SK-N-SH (cell line): Measurements from ENCODE around the gene TMEM87B. TPM values are rescaled to one million over a fixed set of nuclear protein-coding genes. Genes with fewer than 3 reads are reported as not detected.

Experiments
- CTCF ChIA-PET: fragments of 300-600, 350-600 bp; formaldehyde crosslinking; extraction: SDS; loops from one replicate; lab custom pipeline; 2021; lab: Yijun Ruan, JAX
- POLR2A ChIA-PET: fragments of 350-600 bp; sonication (Branson Sonifier 250); formaldehyde crosslinking; extraction: SDS; loops from one replicate; lab custom pipeline; 2020; ENCODE audit warnings: antibody characterized with exemption, inconsistent platforms; lab: Yijun Ruan, JAX
- DNase-seq: peaks from one replicate; pipeline ENCODE4 v3.0.0; 2012
- H2AFZ ChIP-seq: fragments of 200-600 bp; sonication (generic); 2 replicates; pipeline ENCODE4 v1.8.1; 2016; ENCODE audit warnings: antibody characterized with exemption, mild to moderate bottlenecking, low read depth
- H3F3A ChIP-seq: fragments of 200-600 bp; sonication (generic); replicated peaks from 2 replicates; pipeline ENCODE3; 2016; ENCODE audit warnings: antibody characterized with exemption, mild to moderate bottlenecking; ENCODE audit not compliant: insufficient read depth
- H3K27ac ChIP-seq, 2 experiments: fragments of 200-500 bp in 1 of 2; fragments of 200-600 bp in 1 of 2; sonication (Bioruptor generic) in 1 of 2; sonication (generic), shearing (Covaris generic) in 1 of 2; 2 replicates each; pipeline versions ENCODE4 v1.5.1 to v1.6.1; 2014 to 2016; ENCODE audit warnings: low read depth in 2 of 2, inconsistent platforms in 1 of 2, low read length in 1 of 2, mild to moderate bottlenecking in 1 of 2, mixed read lengths in 1 of 2
- H3K27me3 ChIP-seq: fragments of 200-600 bp; sonication (generic), shearing (Covaris generic); 2 replicates; pipeline ENCODE4 v1.6.1; 2016; ENCODE audit warnings: mixed run types; ENCODE audit not compliant: insufficient read depth
- H3K36me3 ChIP-seq, 2 experiments: fragments of 200-500 bp in 1 of 2; fragments of 200-600 bp in 1 of 2; sonication (Bioruptor generic) in 1 of 2; sonication (generic) in 1 of 2; replicated peaks in 1 of 2; 2 replicates each; pipeline versions ENCODE3 to v1.5.1; 2014 to 2016; ENCODE audit warnings: low read length in 1 of 2, mild to moderate bottlenecking in 1 of 2; ENCODE audit not compliant: insufficient read depth in 2 of 2, control insufficient read depth in 1 of 2
- H3K4me1 ChIP-seq, 2 experiments: fragments of 200-500 bp in 1 of 2; fragments of 200-600 bp in 1 of 2; sonication (Bioruptor generic) in 1 of 2; sonication (generic), shearing (Covaris generic) in 1 of 2; 2 replicates each; pipeline versions ENCODE4 v1.5.1 to v1.6.1; 2014 to 2016; ENCODE audit warnings: low read depth in 1 of 2, low read length in 1 of 2, mixed run types in 1 of 2; ENCODE audit not compliant: insufficient read depth in 2 of 2, control insufficient read depth in 1 of 2
- H3K4me2 ChIP-seq: fragments of 200-600 bp; sonication (generic), shearing (Covaris generic); 2 replicates; pipeline ENCODE4 v1.6.1; 2017; ENCODE audit warnings: mixed run types
- H3K4me3 ChIP-seq, 2 experiments: fragments of 200-500 bp in 1 of 2; fragments of 200-600 bp in 1 of 2; sonication (Bioruptor generic) in 1 of 2; sonication (generic), shearing (Covaris generic) in 1 of 2; 2 replicates each; pipeline versions ENCODE4 v1.5.1 to v1.8.1; 2014 to 2016; ENCODE audit warnings: low read depth in 2 of 2, inconsistent platforms in 1 of 2, low read length in 1 of 2, mild to moderate bottlenecking in 1 of 2, mixed read lengths in 1 of 2, moderate library complexity in 1 of 2
- H3K79me2 ChIP-seq: fragments of 200-600 bp; sonication (generic); 2 replicates; pipeline ENCODE4 v1.8.1; 2017; ENCODE audit warnings: mild to moderate bottlenecking; ENCODE audit not compliant: insufficient read depth
- H3K9ac ChIP-seq: fragments of 200-600 bp; sonication (generic); 2 replicates; pipeline ENCODE4 v1.6.1; 2017; ENCODE audit warnings: mixed run types
- H3K9me2 ChIP-seq: fragments of 200-600 bp; sonication (generic); 2 replicates; pipeline ENCODE4 v1.6.1; 2017; ENCODE audit warnings: mixed run types
- H3K9me3 ChIP-seq: fragments of 200-600 bp; sonication (generic); 2 replicates; pipeline ENCODE4 v1.6.1; 2017; ENCODE audit warnings: mixed run types, mild to moderate bottlenecking, moderate library complexity
- H4K20me1 ChIP-seq: fragments of 200-600 bp; sonication (generic); 2 replicates; pipeline ENCODE4 v1.6.1; 2017; ENCODE audit warnings: mild to moderate bottlenecking, mixed run types; ENCODE audit not compliant: insufficient read depth
- CHD2 ChIP-seq: fragments of 150-350 bp; IDR thresholded peaks from 2 replicates; pipeline ENCODE4 v1.6.1; 2018; ENCODE audit warnings: low read length; ENCODE audit not compliant: partially characterized antibody
- EP300 ChIP-seq, 2 experiments: IDR thresholded peaks; 2 replicates each; pipeline versions ENCODE4 v1.4.0 to v1.6.1; 2012; ENCODE audit warnings: borderline replicate concordance in 1 of 2, low read depth in 1 of 2, low read length in 1 of 2
- EZH2phosphoT487 ChIP-seq: fragments of 200-600 bp; sonication (generic); IDR thresholded peaks from 2 replicates; pipeline ENCODE4 v1.6.1; 2017; ENCODE audit warnings: low read depth, mixed run types, mild to moderate bottlenecking, antibody characterized with exemption, moderate library complexity, borderline replicate concordance
- FOSL2 ChIP-seq: IDR thresholded peaks from 2 replicates; pipeline ENCODE4 v1.4.0; 2012; ENCODE audit warnings: low read depth, mild to moderate bottlenecking, moderate library complexity, borderline replicate concordance
- FOXJ3 ChIP-seq: sonication (generic); formaldehyde crosslinking; IDR thresholded peaks from 2 replicates; pipeline ENCODE4 v1.5.1; 2020; ENCODE audit warnings: mild to moderate bottlenecking, missing genetic modification reagents
- FOXM1 ChIP-seq: IDR thresholded peaks from 2 replicates; pipeline ENCODE4 v1.4.0; 2012; ENCODE audit warnings: low read depth, mild to moderate bottlenecking
- JUND ChIP-seq: IDR thresholded peaks from 2 replicates; pipeline ENCODE4 v1.4.0; 2012
- POLR2AphosphoS5 ChIP-seq: IDR thresholded peaks from 2 replicates; pipeline ENCODE4 v1.6.1; 2012; ENCODE audit warnings: low read depth, low read length
- RFX5 ChIP-seq: IDR thresholded peaks from 2 replicates; pipeline ENCODE4 v1.6.1; 2012; ENCODE audit warnings: mild to moderate bottlenecking, improper control_type of control experiment, low read length
- TAF1 ChIP-seq: IDR thresholded peaks from 2 replicates; pipeline ENCODE4 v1.6.1; 2012; ENCODE audit warnings: low read depth, mild to moderate bottlenecking, low read length, moderate library complexity, borderline replicate concordance
- TEAD4 ChIP-seq: IDR thresholded peaks from 2 replicates; pipeline ENCODE4 v1.4.0; 2012; ENCODE audit warnings: mild to moderate bottlenecking, borderline replicate concordance; ENCODE audit not compliant: insufficient read depth
- WGBS: methylation state at CpG from one replicate; pipeline ENCODE4 v1.1.6; 2017; ENCODE audit warnings: low lambda C conversion rate; 5-methylcytosine and 5-hydroxymethylcytosine counted together
- polyA plus RNA-seq, 3 experiments: library from polyadenylated mRNA; depleted of rRNA; stranded (reverse); fragments of >200 nt; gene quantifications; 2 replicates each; pipeline ENCODE4 v1.2.3, GENCODE V29; 2012
- TF ChIP-seq, protein P1 (sequence below): IDR thresholded peaks from 2 replicates; pipeline ENCODE4 v1.4.0; 2012; ENCODE audit warnings: low read depth, borderline replicate concordance
- TF ChIP-seq, protein P2 (sequence below): IDR thresholded peaks from 2 replicates; pipeline ENCODE4; 2012
- TF ChIP-seq, protein P3 (sequence below): IDR thresholded peaks from 2 replicates; pipeline ENCODE4 v1.4.0; 2012; ENCODE audit warnings: low read depth
- TF ChIP-seq, protein P4 (sequence below): fragments of 200-600 bp; sonication (generic); IDR thresholded peaks from 2 replicates; pipeline ENCODE4 v1.6.1; 2017; ENCODE audit warnings: antibody characterized with exemption, mild to moderate bottlenecking, moderate library complexity

Gene TMEM87B
- polyA plus RNA-seq, 1 of the 3 experiments (the other 2 are of a cell fraction), result 7.9 TPM

- no peaks in the 10 kb centered on the region for H3K36me3 ChIP-seq
- H2AFZ ChIP-seq, result no peak overlapping the region
- H3K27me3 ChIP-seq, result no peaks in the 10 kb centered on the region
- H4K20me1 ChIP-seq, result no peaks in the 10 kb centered on the region
- no peaks in the 10 kb centered on the region for H3K79me2 ChIP-seq
- DNase-seq, result no peak
- no peak overlapping the region for H3K4me3 ChIP-seq
- H3F3A ChIP-seq, result no peaks in the 10 kb centered on the region
- no peak overlapping the region for H3K4me2 ChIP-seq
- no peaks in the 10 kb centered on the region for H3K9me3 ChIP-seq
- no peak overlapping the region for H3K27ac ChIP-seq
- no peak overlapping the region for H3K9ac ChIP-seq
- POLR2A ChIA-PET, result no interaction called here
- no peaks in the 10 kb centered on the region for H3K9me2 ChIP-seq
- WGBS, result 96% methylated on average over 10 of the region's 10 CpGs
- H3K4me1 ChIP-seq, result peaks cover 0 to 9% of the 10 kb centered on the region in 2 experiments; a peak in 2 of 4 replicates
- no peak for TF ChIP-seq TEAD4
- TF ChIP-seq EZH2phosphoT487, result no peak
- TF ChIP-seq, protein P1, sequence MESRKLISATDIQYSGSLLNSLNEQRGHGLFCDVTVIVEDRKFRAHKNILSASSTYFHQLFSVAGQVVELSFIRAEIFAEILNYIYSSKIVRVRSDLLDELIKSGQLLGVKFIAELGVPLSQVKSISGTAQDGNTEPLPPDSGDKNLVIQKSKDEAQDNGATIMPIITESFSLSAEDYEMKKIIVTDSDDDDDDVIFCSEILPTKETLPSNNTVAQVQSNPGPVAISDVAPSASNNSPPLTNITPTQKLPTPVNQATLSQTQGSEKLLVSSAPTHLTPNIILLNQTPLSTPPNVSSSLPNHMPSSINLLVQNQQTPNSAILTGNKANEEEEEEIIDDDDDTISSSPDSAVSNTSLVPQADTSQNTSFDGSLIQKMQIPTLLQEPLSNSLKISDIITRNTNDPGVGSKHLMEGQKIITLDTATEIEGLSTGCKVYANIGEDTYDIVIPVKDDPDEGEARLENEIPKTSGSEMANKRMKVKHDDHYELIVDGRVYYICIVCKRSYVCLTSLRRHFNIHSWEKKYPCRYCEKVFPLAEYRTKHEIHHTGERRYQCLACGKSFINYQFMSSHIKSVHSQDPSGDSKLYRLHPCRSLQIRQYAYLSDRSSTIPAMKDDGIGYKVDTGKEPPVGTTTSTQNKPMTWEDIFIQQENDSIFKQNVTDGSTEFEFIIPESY, result no peak
- no peak for TF ChIP-seq RFX5
- no peak for TF ChIP-seq POLR2AphosphoS5
- TF ChIP-seq TAF1, result no peak
- TF ChIP-seq FOXJ3, result no peak
- TF ChIP-seq, protein P2, sequence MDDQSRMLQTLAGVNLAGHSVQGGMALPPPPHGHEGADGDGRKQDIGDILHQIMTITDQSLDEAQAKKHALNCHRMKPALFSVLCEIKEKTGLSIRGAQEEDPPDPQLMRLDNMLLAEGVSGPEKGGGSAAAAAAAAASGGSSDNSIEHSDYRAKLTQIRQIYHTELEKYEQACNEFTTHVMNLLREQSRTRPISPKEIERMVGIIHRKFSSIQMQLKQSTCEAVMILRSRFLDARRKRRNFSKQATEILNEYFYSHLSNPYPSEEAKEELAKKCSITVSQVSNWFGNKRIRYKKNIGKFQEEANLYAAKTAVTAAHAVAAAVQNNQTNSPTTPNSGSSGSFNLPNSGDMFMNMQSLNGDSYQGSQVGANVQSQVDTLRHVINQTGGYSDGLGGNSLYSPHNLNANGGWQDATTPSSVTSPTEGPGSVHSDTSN, result no peak
- TF ChIP-seq, protein P3, sequence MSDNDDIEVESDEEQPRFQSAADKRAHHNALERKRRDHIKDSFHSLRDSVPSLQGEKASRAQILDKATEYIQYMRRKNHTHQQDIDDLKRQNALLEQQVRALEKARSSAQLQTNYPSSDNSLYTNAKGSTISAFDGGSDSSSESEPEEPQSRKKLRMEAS, result no peak
- TF ChIP-seq, protein P4, sequence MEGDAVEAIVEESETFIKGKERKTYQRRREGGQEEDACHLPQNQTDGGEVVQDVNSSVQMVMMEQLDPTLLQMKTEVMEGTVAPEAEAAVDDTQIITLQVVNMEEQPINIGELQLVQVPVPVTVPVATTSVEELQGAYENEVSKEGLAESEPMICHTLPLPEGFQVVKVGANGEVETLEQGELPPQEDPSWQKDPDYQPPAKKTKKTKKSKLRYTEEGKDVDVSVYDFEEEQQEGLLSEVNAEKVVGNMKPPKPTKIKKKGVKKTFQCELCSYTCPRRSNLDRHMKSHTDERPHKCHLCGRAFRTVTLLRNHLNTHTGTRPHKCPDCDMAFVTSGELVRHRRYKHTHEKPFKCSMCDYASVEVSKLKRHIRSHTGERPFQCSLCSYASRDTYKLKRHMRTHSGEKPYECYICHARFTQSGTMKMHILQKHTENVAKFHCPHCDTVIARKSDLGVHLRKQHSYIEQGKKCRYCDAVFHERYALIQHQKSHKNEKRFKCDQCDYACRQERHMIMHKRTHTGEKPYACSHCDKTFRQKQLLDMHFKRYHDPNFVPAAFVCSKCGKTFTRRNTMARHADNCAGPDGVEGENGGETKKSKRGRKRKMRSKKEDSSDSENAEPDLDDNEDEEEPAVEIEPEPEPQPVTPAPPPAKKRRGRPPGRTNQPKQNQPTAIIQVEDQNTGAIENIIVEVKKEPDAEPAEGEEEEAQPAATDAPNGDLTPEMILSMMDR, result no peak
- TF ChIP-seq EP300 (IDR thresholded peaks at IDR 0.05; ENCODE audit: borderline replicate concordance in 1 of 2, low read depth in 1 of 2, low read length in 1 of 2), result no peak
- no peak for TF ChIP-seq FOXM1
- TF ChIP-seq, all 33 proteins: peak for 0
- CTCF ChIA-PET, result no interaction called here
Observed at GRCh38 chr2:112021290-112021689, 33.8 kb upstream of the TMEM87B start.

DNA sequence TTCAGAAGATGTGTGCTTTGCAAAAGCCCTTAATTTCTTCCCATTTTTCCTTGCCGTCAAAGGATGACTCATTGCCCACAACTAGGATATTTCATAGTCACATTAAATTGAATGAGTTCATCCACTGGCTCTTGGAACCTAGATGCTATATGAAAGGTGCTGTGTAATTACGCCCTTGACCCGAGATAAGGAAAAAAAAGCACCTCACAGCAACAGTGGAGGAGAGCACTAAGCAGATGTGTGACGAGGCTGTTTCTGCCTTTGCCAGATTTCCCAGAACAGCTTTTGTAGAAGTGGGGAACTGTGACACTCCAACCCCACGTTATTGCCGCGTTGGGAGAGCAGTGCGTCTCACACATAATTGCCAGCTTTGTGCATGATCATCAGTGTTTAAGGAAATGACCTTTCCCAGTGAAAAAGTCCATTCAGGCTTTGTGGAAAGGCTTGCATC, 33.3 kb upstream of the TMEM87B start:
- Histone ChIP-seq H3F3A (no peaks in the 10 kb centered on the region), H2AFZ (no peak overlapping the region), H3K79me2 (no peaks in the 10 kb centered on the region), H3K4me3 (no peak overlapping the region), H3K27me3 (no peaks in the 10 kb centered on the region), H3K36me3 (no peaks in the 10 kb centered on the region), H3K27ac (no peak overlapping the region), H3K9me3 (no peaks in the 10 kb centered on the region), H3K9me2 (no peaks in the 10 kb centered on the region), H3K9ac (no peak overlapping the region), H3K4me2 (no peak overlapping the region), H3K4me1 (peaks cover 0 to 14% of the 10 kb centered on the region in 2 experiments; a peak in 2 of 4 replicates), H4K20me1 (no peaks in the 10 kb centered on the region)
- POLR2A ChIA-PET, result no interaction called here
- TF ChIP-seq FOSL2 (peak; percentile 64; the same call in 1 of the 2 replicates), EZH2phosphoT487 (no peak), FOXM1 (no peak), JUND (0 out of 2 replicates have a peak, but pooled peaks have one; percentile 39), CHD2 (no peak)
- TF ChIP-seq, protein P2, result peak; percentile 59; the same call in 1 of the 2 replicates
- WGBS, result 79% methylated on average over 8 of the region's 8 CpGs
- CTCF ChIA-PET, result no interaction called here
- DNase-seq, result no peak
